ENCODE data around the gene ERC2. TPM values are rescaled to one million over a fixed set of nuclear protein-coding genes. Genes with fewer than 3 reads are reported as not detected.

The ERC2 gene
- polyA plus RNA-seq, 3 donors: 2.6 to 4.0 (median 3.7) TPM

GRCh38 chr3:56368846-56369245, 99.4 kb downstream of the ERC2 start:
- no peak for DNase-seq

GRCh38 chr3:56366641-56367162, 101.6 kb downstream of the ERC2 start:
- DNase-seq: no peak

GRCh38 chr3:56365905-56366640, 102.2 kb downstream of the ERC2 start:
- no peak for DNase-seq

GRCh38 chr3:56364665-56365064, 103.6 kb downstream of the ERC2 start:
- no peak for DNase-seq

- DNase-seq: no peak
These were observed 104.5 kb downstream of the ERC2 start for GRCh38 chr3:56363720-56364119.

GRCh38 chr3:56361731-56362130, 106.5 kb downstream of the ERC2 start:
- no peak for DNase-seq

- DNase-seq: peak; percentile 34
These were observed 111.0 kb downstream of the ERC2 start for GRCh38 chr3:56357266-56357665.

GRCh38 chr3:56356808-56357207, 111.5 kb downstream of the ERC2 start:
- no peak for DNase-seq

GRCh38 chr3:56355570-56356185, 112.6 kb downstream of the ERC2 start:
- no peak for DNase-seq

- DNase-seq: no peak
These were observed 116.7 kb downstream of the ERC2 start for GRCh38 chr3:56351537-56351936.

- peak; percentile 4 for DNase-seq
These were observed 120.9 kb downstream of the ERC2 start for GRCh38 chr3:56347219-56347871.

- DNase-seq: no peak
These were observed 125.8 kb downstream of the ERC2 start for GRCh38 chr3:56342475-56342874.

GRCh38 chr3:56339671-56340070, 128.6 kb downstream of the ERC2 start:
- DNase-seq: no peak

- DNase-seq: no peak
These were observed 129.0 kb downstream of the ERC2 start for GRCh38 chr3:56339244-56339643.

- DNase-seq: no peak
These were observed 132.2 kb downstream of the ERC2 start for GRCh38 chr3:56336023-56336422.

GRCh38 chr3:56324473-56324872, 143.8 kb downstream of the ERC2 start:
- DNase-seq: no peak

- DNase-seq: no peak
These were observed 144.3 kb downstream of the ERC2 start for GRCh38 chr3:56323986-56324420.

- DNase-seq: no peak
These were observed 145.4 kb downstream of the ERC2 start for GRCh38 chr3:56322862-56323261.

- no peak for DNase-seq
These were observed 146.4 kb downstream of the ERC2 start for GRCh38 chr3:56321892-56322291.

- DNase-seq: no peak
These were observed 146.9 kb downstream of the ERC2 start for GRCh38 chr3:56321383-56321782.

- no peak for DNase-seq
These were observed 147.4 kb downstream of the ERC2 start for GRCh38 chr3:56320883-56321282.

GRCh38 chr3:56318891-56319290, 149.4 kb downstream of the ERC2 start:
- no peak for DNase-seq

- no peak for DNase-seq
These were observed 151.3 kb downstream of the ERC2 start for GRCh38 chr3:56316944-56317343.

Measured in renal pelvis (tissue), 4 donors.